ENCODE results near the gene PARD3.

PARD3 gene

GRCh38 chr10:34231441-34232180, 583.5 kb downstream of the PARD3 start:
- DNase-seq, result no peak

GRCh38 chr10:34229917-34230316, 585.2 kb downstream of the PARD3 start:
- DNase-seq, result no peak

GRCh38 chr10:34228066-34228465, 587.0 kb downstream of the PARD3 start:
- no peak for DNase-seq

GRCh38 chr10:34224639-34225038, 590.5 kb downstream of the PARD3 start:
- no peak for DNase-seq

- no peak for DNase-seq
Observed at GRCh38 chr10:34223658-34224057, 591.4 kb downstream of the PARD3 start.

- no peak for DNase-seq
Observed at GRCh38 chr10:34222359-34222758, 592.7 kb downstream of the PARD3 start.

GRCh38 chr10:34219753-34220548, 595.1 kb downstream of the PARD3 start:
- DNase-seq, result no peak

GRCh38 chr10:34217524-34217923, 597.6 kb downstream of the PARD3 start:
- no peak for DNase-seq

GRCh38 chr10:34216348-34216945, 598.6 kb downstream of the PARD3 start:
- no peak for DNase-seq

- no peak for DNase-seq
Observed at GRCh38 chr10:34213805-34214197, 601.3 kb downstream of the PARD3 start.

- DNase-seq, result no peak
Observed at GRCh38 chr10:34213193-34213804, 601.8 kb downstream of the PARD3 start.

- DNase-seq, result no peak
Observed at GRCh38 chr10:34207343-34207742, 607.8 kb downstream of the PARD3 start.

GRCh38 chr10:34206935-34207268, 608.2 kb downstream of the PARD3 start:
- DNase-seq, result no peak

GRCh38 chr10:34206078-34206934, 608.8 kb downstream of the PARD3 start:
- no peak for DNase-seq

- DNase-seq, result no peak
Observed at GRCh38 chr10:34205452-34205851, 609.6 kb downstream of the PARD3 start.

- no peak for DNase-seq
Observed at GRCh38 chr10:34203966-34204630, 611.0 kb downstream of the PARD3 start.

GRCh38 chr10:34200355-34200901, 614.7 kb downstream of the PARD3 start:
- DNase-seq, result no peak

- DNase-seq, result no peak
Observed at GRCh38 chr10:34198953-34199352, 616.1 kb downstream of the PARD3 start.

- DNase-seq, result no peak
Observed at GRCh38 chr10:34196058-34196433, 619.0 kb downstream of the PARD3 start.

GRCh38 chr10:34195364-34196057, 619.6 kb downstream of the PARD3 start:
- no peak for DNase-seq

All from NCI-H446 treated with DMSO at 0.1 percent for 48 hours (cell line).